Measurements from ENCODE around the gene LRMDA. TPM values are rescaled to one million over a fixed set of nuclear protein-coding genes. Genes with fewer than 3 reads are reported as not detected.

Gene LRMDA
- total RNA-seq, 1 donor from 2014 or later, result 5.2 TPM

- H3K4me1 Mint-ChIP-seq, result peaks cover 38% of the 10 kb centered on the region
- Histone ChIP-seq H3K36me3 (no peaks in the 10 kb centered on the region), H2AFZ (replicated peaks) (no peak overlapping the region), H4K20me1 (ENCODE audit: low read depth) (no peaks in the 10 kb centered on the region), H3K9ac (no peak overlapping the region), H3K4me2 (no peak overlapping the region), H3K9me3 (ENCODE audit: low read depth) (no peaks in the 10 kb centered on the region), H3K27me3 (no peaks in the 10 kb centered on the region), H3K27ac (no peak overlapping the region), H3K4me1 (peaks cover 9% of the 10 kb centered on the region), H3F3A (ENCODE audit: low read depth) (peaks cover 7% of the 10 kb centered on the region), H3K79me2 (ENCODE audit: low read depth) (no peaks in the 10 kb centered on the region), H3K4me3 (no peak overlapping the region)
- no peaks in the 10 kb centered on the region for H3K27me3 Mint-ChIP-seq (ENCODE audit: insufficient read depth, low read depth)
- DNase-seq (ENCODE audit: low spot score), result no peak
- H3K36me3 Mint-ChIP-seq, result no peaks in the 10 kb centered on the region
- no peak overlapping the region for H3K27ac Mint-ChIP-seq
- peaks cover 20% of the 10 kb centered on the region for H3K9me3 Mint-ChIP-seq
- no peak for TF ChIP-seq EZH2 (IDR thresholded peaks at IDR 0.05)
- H3K4me3 Mint-ChIP-seq, result no peak overlapping the region
Observed at GRCh38 chr10:76265441-76266113, 834.2 kb downstream of the LRMDA start.

GRCh38 chr10:76268530-76268929, 837.1 kb downstream of the LRMDA start:
- Histone ChIP-seq H3K4me2 (no peak overlapping the region), H3K27ac (no peak overlapping the region), H3K4me3 (no peak overlapping the region), H4K20me1 (ENCODE audit: low read depth) (no peaks in the 10 kb centered on the region), H3K9ac (no peak overlapping the region), H3K4me1 (peaks cover 11% of the 10 kb centered on the region), H3K79me2 (ENCODE audit: low read depth) (no peaks in the 10 kb centered on the region), H3K36me3 (no peaks in the 10 kb centered on the region), H3K9me3 (ENCODE audit: low read depth) (no peaks in the 10 kb centered on the region), H2AFZ (replicated peaks) (no peak overlapping the region), H3F3A (ENCODE audit: low read depth) (peaks cover 10% of the 10 kb centered on the region), H3K27me3 (no peaks in the 10 kb centered on the region)
- Mint-ChIP-seq H3K4me1 (peaks cover 43% of the 10 kb centered on the region), H3K27me3 (ENCODE audit: insufficient read depth, low read depth) (no peaks in the 10 kb centered on the region), H3K4me3 (no peak overlapping the region), H3K36me3 (peaks cover 2% of the 10 kb centered on the region), H3K27ac (no peak overlapping the region), H3K9me3 (peaks cover 11% of the 10 kb centered on the region)
- TF ChIP-seq CTCF (IDR thresholded peaks at IDR 0.05) (no peak), EZH2 (IDR thresholded peaks at IDR 0.05) (no peak), EZH2phosphoT487 (IDR thresholded peaks at IDR 0.05) (no peak)
- DNase-seq (ENCODE audit: low spot score), result no peak

GRCh38 chr10:76268954-76269353, 837.5 kb downstream of the LRMDA start:
- Mint-ChIP-seq H3K9me3 (peaks cover 11% of the 10 kb centered on the region), H3K4me1 (peaks cover 43% of the 10 kb centered on the region), H3K27ac (no peak overlapping the region), H3K36me3 (peaks cover 3% of the 10 kb centered on the region), H3K4me3 (no peak overlapping the region), H3K27me3 (ENCODE audit: insufficient read depth, low read depth) (no peaks in the 10 kb centered on the region)
- Histone ChIP-seq H3K4me3 (no peak overlapping the region), H3K79me2 (ENCODE audit: low read depth) (no peaks in the 10 kb centered on the region), H3K9ac (no peak overlapping the region), H2AFZ (replicated peaks) (no peak overlapping the region), H4K20me1 (ENCODE audit: low read depth) (no peaks in the 10 kb centered on the region), H3K27me3 (no peaks in the 10 kb centered on the region), H3K4me2 (no peak overlapping the region), H3K36me3 (no peaks in the 10 kb centered on the region), H3K9me3 (ENCODE audit: low read depth) (no peaks in the 10 kb centered on the region), H3K27ac (no peak overlapping the region), H3K4me1 (peaks cover 11% of the 10 kb centered on the region), H3F3A (ENCODE audit: low read depth) (peaks cover 10% of the 10 kb centered on the region)
- DNase-seq (ENCODE audit: low spot score), result no peak
- TF ChIP-seq EZH2phosphoT487 (IDR thresholded peaks at IDR 0.05), result no peak
- no peak for TF ChIP-seq CTCF (IDR thresholded peaks at IDR 0.05)
- TF ChIP-seq EZH2 (IDR thresholded peaks at IDR 0.05), result no peak

- no peaks in the 10 kb centered on the region for H3K79me2 ChIP-seq (ENCODE audit: low read depth)
- H3K27ac Mint-ChIP-seq, result peak overlapping the region; percentile 50
Observed at GRCh38 chr10:76270464-76270863, 839.0 kb downstream of the LRMDA start.

More at GRCh38 chr10:76270464-76270863, 839.0 kb downstream of the LRMDA start:
- Mint-ChIP-seq H3K4me1 (peaks cover 32% of the 10 kb centered on the region), H3K36me3 (peaks cover 10% of the 10 kb centered on the region), H3K27me3 (ENCODE audit: insufficient read depth, low read depth) (no peaks in the 10 kb centered on the region), H3K9me3 (peaks cover 25% of the 10 kb centered on the region), H3K4me3 (peak overlapping the region; percentile 37)
- H3K9ac ChIP-seq, result no peak overlapping the region
- no peak overlapping the region for H3K4me3 ChIP-seq
- no peaks in the 10 kb centered on the region for H3K27me3 ChIP-seq
- H3K27ac ChIP-seq, result no peak overlapping the region
- H2AFZ ChIP-seq (replicated peaks), result no peak overlapping the region
- TF ChIP-seq EZH2phosphoT487 (IDR thresholded peaks at IDR 0.05) (no peak), EZH2 (IDR thresholded peaks at IDR 0.05) (no peak), CTCF (IDR thresholded peaks at IDR 0.05) (no peak)
- DNase-seq (ENCODE audit: low spot score), result peak; percentile 23
- peaks cover 10% of the 10 kb centered on the region for H3F3A ChIP-seq (ENCODE audit: low read depth)
- no peaks in the 10 kb centered on the region for H3K36me3 ChIP-seq
- peak overlapping the region; percentile 52 for H3K4me2 ChIP-seq
- H3K4me1 ChIP-seq, result peaks cover 11% of the 10 kb centered on the region
- H3K9me3 ChIP-seq (ENCODE audit: low read depth), result no peaks in the 10 kb centered on the region
- H4K20me1 ChIP-seq (ENCODE audit: low read depth), result no peaks in the 10 kb centered on the region

Data from neural progenitor cell (in vitro differentiated cells).